ENCODE data around the gene BORCS8.
A peak's percentile ranks its signal among the peaks of the same experiment; 100 is the strongest.

BORCS8 gene

DNA sequence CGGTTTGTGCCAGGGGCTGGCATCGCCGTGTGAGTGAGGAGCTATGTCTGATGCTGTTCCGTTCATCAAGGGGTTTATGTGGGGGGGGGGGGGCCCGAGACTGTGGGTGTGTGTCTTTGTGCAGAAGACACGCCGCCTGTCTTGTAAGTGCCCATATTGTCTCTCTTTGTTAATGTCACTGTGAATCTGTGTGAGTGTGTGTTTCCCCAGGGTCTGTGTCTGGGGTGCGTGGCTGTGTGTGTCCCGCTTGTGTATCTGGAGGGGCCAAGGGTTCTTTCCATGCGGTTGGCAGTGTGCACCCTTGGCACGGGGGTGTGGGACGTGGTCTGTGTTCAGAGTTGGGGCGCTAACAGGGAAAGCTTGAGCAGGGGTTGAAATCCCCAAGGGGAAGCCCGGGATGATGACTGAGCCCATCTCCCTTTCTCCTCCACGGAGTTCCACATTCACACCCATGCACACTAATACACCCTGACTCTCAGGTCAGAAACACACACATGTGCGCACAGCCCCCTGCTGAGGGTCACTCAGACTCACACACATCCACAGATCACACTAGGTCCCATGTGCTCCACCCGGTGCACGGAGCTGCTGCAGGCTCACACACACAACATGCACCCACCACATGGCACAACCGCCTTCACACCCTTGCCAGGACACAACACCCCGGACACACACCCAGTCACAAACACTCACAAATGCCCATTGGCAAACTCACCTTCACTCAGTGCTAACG, 21.6 kb upstream of the BORCS8 start:
- no peak for DNase-seq (ENCODE audit: low spot score)

DNA sequence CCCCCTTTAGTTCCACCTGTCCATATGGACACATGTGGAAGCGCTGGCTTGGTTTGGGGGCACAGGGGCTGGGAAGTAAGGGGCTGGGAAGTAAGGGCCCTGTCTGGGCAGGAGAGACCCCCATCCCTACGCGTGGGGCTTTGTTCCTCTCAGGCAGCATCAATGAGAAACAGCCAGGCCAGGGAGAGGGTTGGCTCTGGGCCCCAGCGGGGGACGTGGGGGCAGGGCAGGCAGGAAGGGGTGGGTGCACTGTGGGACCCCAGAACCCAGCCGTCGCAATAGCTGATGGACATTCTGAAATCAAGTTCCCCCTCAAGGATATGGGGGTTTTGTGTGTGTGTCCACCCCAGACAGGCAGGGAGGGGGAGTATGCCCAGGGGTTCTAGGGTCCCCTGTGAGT, 21.0 kb upstream of the BORCS8 start:
- DNase-seq (ENCODE audit: low spot score) = no peak

DNA sequence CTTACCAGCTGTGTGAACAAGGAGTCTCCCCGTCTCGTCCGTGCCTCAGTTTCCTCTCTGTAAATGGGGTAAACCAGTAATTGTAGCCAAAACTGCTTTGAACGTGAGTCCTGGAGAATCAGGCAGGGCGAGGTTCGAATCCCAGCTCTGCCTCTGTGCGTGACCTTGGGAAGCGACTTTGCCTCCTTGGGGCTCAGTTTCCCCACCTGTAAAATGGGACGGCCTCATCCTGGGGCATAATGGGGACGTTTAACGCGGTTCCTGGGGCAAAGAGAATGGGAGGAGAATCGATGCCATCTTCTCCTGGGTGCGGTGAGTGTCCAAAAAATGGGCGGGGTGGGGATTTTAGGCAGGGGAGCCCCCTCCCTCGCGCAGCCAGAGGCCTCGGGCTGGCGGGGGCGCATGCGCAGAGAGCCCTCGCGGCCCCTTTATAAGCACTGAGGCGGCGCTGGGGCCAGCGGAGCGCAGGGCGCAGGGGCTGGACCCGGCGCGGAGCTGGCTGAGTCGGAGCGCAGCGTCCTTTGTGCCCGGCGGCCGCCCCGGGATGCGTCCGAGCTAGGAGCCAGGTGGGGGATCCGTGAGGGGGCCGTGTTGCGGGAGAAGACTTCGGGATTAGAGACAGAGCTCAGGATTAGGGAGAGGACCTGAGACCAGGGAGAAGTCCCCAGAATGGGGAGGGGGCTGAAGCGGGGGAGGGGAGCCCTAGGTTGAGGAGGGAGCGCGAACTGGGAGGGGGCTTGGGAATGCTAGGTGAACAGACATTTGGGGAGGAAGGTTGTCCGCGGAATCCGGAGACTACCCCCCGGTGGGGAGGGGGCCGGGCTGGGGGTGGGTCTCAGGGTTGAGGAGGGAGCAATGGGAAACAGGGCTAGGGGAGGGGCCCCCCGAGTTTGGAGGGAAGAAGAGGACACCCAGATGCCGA, 19.8 kb upstream of the BORCS8 start, which contains the start of gene NCAN:
TSS of gene NCAN (plus strand) at position 460 of the 922 bp plus-strand sequence. CDS start 4,996 bp downstream, outside the sequence.
- no peak for DNase-seq (ENCODE audit: low spot score)

DNA sequence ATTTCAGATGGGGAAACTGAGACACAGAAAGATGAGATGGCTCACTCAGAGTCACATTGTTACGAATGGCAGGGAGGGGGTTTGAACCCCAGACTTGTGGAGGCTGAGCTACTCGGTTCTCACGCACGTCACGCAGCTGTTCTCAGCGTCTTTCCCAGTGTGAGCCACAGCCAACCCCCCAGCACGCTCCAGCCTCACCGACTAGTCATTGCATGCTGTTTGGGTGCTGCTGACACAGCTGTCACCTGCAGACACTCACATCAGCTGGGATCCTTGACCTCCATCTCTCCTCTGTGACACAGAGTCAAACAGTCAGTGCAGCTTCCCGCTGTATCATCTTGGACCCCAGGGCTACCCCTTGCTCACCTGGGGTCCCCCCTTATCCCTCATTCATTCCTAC, 17.4 kb upstream of the BORCS8 start:
- no peak for DNase-seq (ENCODE audit: low spot score)

DNA sequence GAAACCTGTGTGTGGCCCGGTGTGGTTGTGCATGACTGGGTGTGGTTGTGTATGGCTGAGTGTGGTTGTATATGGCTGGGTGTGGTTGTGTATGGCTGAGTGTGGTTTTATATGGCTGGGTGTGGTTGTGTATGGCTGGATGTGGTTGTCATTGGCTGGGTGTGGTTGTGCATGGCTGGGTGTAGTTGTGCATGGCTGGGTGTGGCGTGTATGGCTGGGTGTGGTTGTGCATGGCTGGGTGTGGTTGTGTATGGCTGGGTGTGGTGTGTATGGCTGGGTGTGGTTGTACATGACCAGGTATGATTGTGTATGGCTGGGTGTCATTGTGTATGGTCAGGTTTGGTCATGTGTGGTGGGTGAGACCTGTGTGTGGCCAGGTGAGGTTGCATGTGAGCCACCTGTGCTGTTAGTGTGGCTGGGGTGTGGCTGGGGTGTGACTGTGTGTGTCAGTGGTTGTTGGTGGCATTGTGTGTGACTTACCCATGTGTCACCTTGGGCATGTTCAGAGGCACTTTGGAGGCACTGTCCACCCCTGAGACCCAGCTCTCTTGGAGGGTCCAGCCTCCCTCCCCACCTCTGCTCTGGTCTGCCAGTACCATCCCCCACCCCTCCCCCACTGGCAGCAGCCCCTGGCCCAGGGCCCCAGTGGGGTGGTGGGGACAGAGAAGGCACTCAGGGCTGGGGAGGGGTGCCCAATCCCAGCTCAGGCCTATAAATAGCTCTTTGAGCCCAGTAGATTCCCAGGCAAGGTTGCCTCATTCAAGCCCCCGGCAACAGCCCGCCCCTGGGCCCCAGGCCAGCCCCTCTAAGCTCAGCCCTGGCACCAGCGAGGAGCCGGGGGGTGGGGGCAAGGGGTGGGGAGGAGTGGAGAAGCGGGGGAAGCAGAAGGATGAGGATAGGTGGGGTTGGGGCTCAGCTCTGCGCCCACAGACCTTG, 16.0 kb upstream of the BORCS8 start:
- DNase-seq (ENCODE audit: low spot score) = no peak

DNA sequence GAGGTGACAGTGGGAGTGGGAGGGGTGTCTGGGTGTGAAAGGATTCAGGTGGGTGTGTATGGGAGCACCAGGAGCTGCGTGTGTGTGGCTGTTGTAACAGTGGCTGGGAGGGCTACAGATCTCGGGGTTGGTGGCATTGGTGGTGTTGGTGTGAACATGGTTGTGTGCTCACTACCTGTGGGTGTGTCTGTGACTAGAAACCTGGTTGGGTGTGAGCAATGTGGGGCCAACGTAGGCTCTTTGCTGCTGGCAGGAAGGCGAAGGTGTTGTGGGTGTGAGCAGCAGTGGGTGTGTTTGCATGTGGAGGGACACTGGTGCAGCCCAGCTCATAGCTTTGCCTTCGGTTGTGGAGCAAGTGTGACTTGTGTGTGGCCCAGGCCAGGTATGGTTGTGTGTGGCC, 15.0 kb upstream of the BORCS8 start:
- DNase-seq (ENCODE audit: low spot score) = no peak

DNA sequence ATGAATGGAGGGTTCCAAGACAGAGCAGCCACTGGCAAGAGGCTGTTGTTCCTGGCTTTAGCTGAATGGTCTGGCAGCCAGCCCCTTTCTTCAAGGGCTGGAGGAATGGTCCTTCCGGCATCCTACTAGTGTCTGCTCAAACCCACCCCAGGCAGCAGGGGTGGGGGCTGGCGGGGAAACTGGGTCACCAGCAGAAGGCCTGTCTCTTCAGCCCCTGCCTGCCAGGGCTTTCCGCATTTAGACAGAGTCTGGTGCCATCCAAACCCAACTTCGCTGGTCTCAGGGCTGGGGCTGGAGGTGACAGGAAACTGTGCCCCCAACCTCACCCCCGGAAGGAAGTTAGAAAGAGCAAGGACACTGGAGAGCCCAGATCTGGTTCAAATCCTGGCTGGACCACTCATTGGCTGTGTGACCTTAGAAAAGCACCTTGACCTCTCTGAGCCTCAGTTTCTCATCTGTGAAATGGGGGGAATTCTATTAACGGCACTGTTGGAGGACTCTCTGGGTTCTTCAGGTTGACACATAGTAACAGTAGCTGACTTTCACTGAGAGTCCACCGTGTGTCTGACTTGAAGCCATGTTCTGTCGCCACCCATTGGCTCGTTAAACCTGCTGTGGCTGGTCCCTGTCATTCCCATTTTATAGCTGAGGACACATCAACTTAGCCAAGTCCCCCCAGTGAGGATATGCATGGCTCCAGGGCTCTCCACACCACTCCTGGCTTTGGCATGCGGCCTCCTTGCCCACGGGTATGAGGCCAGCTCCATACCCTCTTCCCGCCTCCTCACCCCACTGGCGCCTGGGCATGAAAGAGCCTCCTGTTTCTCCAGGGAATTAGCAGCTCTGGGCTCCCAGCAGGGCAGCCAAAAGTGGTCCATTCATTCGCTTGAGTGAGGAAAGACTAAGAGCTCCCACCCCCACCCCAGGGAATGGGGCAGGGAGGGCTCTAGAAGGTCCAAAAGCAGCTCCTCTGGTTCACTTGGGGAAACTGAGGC, 13.8 kb upstream of the BORCS8 start:
- DNase-seq (ENCODE audit: low spot score) = no peak

DNA sequence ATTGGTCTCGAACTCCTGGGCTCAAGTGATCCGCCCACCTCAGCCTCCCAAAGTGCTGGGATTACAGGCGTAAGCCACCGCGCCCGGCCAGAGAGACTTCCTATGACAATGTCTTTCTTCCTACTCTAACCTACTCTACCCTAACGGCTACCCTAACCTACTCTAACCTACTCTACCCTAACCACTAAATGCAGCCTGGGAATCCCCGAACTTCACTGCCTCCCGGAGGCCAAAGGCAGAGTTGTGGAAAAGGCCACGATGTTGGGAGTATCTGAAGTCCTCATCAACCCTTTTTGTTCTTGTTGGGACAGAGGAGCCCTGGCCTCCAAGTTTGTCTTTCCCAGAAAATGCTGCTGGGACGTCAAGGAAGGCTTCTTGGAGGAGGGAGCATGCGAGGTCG, 12.2 kb upstream of the BORCS8 start:
- DNase-seq (ENCODE audit: low spot score) = no peak

DNA sequence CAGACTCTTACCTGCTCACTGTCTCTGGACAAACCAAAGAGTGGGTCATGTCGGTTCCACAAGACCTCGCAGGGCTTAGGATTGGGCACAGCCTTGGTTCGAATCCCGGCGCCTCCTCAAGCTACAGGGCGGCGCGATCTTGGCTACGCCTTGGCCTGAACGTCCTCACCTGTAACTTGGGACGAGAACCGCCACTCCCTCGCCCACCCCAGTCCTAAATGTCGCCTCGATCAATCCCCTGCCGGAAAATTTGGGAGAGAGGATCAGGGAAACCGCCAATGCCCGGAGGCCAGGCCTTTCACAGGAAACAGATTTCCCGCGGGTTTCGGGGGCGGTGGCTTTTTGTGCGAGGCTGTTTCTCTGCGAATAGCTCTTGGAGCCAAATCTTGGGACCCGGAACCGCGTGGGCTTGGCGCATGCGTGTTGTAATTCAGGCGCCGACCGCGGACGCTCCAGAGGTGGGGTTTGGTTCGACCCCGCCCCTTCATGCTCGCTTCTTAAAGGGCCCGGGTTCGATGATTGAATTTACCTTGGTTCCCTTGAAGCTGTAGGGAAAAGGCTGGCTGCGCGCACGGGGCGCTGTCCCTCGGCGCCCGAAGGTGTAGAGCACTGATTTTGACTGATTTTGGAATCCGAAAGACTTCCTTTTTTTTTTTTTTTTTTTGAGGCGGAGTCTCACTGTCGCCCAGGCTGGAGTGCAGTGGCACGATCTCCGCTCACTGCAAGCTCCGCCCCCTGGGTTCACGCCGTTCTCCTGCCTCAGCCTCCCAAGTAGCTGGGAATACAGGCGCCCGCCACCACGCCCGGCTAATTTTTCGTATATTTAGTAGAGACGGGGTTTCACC, 11.3 kb upstream of the BORCS8 start, which contains the start of gene NR2C2AP:
TSS of gene NR2C2AP (minus strand) at position 403 of the 845 bp plus-strand sequence. CDS start at position 49, 354 bp downstream.
- DNase-seq (ENCODE audit: low spot score) = peak; percentile 93

DNA sequence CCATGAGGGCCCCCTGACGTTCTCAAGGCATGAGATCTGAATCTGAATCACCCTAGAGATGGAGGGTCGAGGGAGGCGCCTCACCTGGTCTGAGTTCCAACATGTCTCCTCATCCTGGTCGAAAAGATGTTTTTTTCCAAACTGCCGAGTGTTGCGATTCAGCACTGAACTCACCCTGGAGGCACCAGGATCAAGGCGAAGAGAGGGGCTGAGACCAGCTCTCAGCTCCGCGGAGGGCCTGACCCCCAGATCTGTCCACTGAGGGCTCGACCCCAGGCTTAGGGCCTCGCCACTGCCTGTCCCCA, 10.7 kb upstream of the BORCS8 start:
- no peak for DNase-seq (ENCODE audit: low spot score)

DNA sequence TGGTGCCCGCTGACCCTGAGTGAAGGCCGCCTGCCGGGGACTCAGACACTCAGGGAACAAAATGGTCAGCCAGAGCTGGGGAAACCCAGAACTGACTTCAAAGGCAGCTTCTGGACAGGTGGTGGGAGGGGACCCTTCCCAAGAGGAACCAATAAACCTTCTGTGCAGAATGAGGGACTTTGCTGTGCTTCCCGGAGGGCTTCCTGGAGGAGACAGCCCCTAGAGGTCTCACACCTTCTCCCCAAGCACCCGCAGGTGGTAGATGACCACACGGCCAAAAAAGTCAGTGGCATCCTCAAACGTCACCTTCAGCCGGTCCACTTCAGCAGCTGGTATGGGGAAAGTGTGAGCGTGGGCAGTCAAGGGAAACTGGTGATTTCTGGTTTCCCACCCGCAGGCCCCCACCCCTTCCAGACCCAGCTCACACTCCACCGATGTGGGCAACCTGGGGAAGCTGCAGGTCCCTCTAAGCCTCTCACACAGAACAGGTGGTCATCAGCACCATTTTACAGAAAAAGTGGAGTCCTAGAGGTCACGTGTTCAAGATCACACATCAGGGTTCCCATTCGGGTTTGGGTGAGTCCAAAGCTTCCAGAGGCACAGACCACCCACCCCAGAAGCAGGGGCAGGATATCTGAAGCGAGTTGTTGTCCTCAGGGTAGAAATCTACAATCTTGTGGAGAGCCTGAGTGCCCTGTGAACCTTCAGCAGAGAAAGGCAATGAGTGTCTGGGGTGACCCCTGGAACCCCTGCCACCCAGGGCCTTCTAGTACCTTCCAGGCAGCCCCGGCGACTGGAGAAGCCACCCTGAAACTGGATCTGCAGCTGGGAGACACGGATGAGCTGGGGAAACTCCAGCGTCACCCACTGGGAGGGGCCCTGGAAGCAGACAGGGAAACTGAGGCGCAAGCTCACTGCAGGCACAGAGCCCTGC, 10.0 kb upstream of the BORCS8 start:
- no peak for DNase-seq (ENCODE audit: low spot score)

DNA sequence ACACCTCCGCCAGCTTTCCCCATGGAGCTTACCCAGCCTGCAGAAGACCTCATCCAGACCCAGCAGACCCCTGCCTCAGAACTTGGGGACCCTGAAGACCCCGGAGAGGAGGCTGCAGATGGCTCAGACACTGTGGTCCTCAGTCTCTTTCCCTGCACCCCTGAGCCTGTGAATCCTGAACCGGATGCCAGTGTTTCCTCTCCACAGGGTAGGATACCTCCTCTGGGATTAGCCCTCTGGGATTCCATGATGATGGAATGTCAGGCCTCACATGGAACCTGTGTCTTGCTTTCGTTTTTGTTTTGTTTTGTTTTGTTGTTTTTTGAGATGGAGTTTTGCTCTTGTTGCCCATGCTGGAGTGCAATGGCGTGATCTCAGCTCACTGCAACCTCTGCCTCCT, 2.0 kb upstream of the BORCS8 start:
- no peak for DNase-seq (ENCODE audit: low spot score)

DNA sequence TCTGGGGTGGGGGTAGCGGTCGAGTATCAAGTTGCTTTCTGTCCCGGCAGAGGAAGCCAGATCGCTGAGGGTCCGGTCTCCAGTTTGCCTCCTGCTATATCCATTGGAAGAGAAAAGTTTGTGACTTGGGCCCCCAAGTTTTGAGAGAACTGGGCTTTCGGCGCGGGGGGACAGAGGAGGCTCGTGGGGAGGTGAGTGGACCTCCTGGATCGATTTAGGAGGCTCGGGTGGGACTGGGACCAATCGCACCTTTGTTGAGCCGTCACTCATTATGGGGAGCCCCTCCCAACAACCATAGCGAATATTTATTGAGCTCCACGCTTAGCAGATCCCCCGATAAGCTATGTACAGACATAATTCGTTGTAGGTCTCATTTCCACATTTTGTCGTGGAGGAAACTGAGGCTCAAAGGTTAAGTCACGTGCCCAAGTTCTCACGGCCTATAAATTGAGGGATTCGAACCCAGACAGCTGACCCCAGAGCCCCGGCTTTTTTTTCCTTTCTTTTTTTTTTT, 1.0 kb upstream of the BORCS8 start:
- no peak for DNase-seq (ENCODE audit: low spot score)

DNA sequence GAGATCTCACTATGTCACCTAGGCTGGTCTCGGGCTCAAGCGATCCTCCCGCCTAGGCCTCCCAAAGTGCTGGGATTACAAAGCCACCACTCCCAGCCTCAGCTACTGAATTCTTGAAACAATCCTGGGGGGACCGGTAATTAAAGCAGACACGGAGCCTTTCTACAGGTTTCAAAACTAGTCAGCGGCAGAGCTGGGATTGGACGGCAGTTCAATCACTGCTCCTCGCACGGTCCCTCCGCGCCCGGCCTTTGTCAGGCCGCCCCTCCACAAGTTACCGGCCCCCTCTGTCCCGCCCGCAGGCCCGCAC, 229 bp downstream of the BORCS8 start:
- no peak for DNase-seq (ENCODE audit: low spot score)

DNA sequence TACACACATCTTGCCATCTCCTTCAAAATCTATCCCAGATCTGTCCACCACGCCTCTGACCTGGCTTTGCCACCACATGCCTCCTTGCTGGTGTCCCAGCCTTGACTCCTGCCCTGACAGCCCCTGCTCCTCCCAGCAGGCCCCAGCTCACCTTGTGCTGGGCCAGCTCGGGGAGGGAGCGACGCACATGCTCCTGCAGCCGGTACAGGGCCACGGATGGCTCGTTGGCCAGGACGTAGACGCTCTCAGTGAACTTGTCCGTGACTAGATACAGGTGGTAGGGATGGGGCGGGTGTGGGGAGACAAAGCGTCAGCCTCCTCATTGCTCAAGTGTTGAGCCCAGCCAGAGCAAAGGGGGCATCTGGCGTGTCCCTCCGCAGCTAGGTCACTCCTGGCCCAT, 5.2 kb downstream of the BORCS8 start:
- DNase-seq (ENCODE audit: low spot score) = no peak

DNA sequence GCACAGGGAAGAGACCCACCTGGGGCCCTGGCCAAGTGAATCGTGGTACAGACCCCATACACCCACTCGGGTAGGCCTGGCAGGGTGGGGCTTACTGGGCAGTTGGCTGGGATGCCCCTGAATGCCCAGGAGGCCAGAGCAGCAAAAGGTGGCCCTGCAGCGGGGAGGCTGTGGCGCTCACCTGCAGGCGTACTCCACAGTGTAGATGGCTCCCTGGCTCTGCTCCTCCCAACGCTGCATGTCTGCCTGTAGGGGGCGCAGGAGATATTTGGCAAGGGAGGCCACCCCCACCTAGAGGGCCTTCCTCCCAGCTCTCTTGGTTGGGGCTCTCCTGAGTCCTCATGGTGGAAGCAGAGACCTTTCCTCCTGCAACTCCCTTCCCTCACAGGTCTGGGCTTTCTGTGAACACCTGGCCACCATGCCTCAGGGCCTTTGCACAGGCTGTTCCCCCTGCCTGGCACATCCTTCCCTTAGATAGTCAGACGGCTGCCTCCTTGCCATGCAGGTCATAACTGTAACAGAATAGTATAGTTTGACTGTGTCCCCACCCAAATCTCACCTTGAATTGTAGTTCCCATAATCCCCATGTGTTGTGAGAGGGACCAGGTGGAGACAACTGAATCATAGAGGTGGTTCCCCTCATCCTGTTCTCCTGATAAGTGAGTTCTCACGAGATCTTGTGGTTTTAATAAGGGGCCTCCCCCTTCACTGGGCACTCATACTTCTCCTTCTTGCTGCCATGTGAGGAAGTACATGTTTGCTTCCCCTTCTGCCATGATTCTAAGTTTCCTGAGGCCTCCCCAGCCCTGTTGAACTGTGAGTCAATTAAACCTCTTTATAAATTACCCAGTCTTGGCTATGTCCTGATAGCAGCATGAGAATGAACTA, 5.9 kb downstream of the BORCS8 start:
- DNase-seq (ENCODE audit: low spot score) = peak; percentile 57

DNA sequence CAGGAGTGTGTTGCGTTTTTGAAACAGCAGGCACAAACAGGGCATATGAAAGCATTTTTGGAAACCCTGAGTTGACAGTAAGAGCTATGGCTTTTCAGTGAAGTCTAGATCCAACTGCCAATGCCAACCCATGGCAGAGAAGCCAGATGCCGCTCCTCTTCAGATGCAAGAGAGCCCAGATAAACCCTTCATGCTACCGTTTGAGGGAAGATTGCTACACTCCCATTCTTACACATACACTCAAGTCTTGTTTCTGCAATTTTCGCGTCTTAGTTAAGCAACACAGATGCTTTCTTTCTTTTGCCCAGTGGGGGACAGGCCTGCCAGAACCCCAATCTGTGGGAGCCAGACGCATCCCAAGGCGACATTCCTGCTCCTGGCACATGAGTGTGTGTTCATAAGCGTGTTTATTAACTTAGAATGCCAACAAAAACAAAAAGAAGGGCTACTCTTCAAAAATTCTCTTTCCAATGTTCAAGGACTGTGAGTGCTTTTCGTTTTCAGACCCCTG, 10.4 kb downstream of the BORCS8 start:
- DNase-seq (ENCODE audit: low spot score) = no peak

All from kidney tubule cell (primary cell).